ENCODE data around the gene NHS.

Gene NHS

GRCh38 chrX:17546356-17546755 lies 171.4 kb downstream of the NHS start:
- DNase-seq (ENCODE audit: low spot score): no peak
- TF ChIP-seq CTCF (IDR thresholded peaks at IDR 0.05; ENCODE audit: borderline replicate concordance, control extremely low read depth, extremely low read depth, insufficient read depth, missing control alignments): no peak
- in situ Hi-C loops (cut with MboI; ENCODE audit: low sequenced_read_pairs, unreplicated experiment): no loop called here

- DNase-seq (ENCODE audit: low spot score): no peak
- no peak for TF ChIP-seq CTCF (IDR thresholded peaks at IDR 0.05; ENCODE audit: borderline replicate concordance, control extremely low read depth, extremely low read depth, insufficient read depth, missing control alignments)
Observed at GRCh38 chrX:17547658-17548057, 172.7 kb downstream of the NHS start.

GRCh38 chrX:17549107-17549651 lies 174.2 kb downstream of the NHS start:
- no peak for DNase-seq (ENCODE audit: low spot score)
- TF ChIP-seq CTCF (IDR thresholded peaks at IDR 0.05; ENCODE audit: borderline replicate concordance, control extremely low read depth, extremely low read depth, insufficient read depth, missing control alignments): no peak
- in situ Hi-C loops (cut with MboI; ENCODE audit: low sequenced_read_pairs, unreplicated experiment): no loop called here

More at GRCh38 chrX:17547658-17548057, 172.7 kb downstream of the NHS start:
- in situ Hi-C loops (cut with MboI; ENCODE audit: low sequenced_read_pairs, unreplicated experiment): no loop called here

- no peak for DNase-seq (ENCODE audit: low spot score)
- in situ Hi-C loops (cut with MboI; ENCODE audit: low sequenced_read_pairs, unreplicated experiment): no loop called here
- TF ChIP-seq CTCF (IDR thresholded peaks at IDR 0.05; ENCODE audit: borderline replicate concordance, control extremely low read depth, extremely low read depth, insufficient read depth, missing control alignments): no peak
Observed at GRCh38 chrX:17550011-17550410, 175.0 kb downstream of the NHS start.

GRCh38 chrX:17552044-17552650 lies 177.1 kb downstream of the NHS start:
- DNase-seq (ENCODE audit: low spot score): no peak
- in situ Hi-C loops (cut with MboI; ENCODE audit: low sequenced_read_pairs, unreplicated experiment): no loop called here
- no peak for TF ChIP-seq CTCF (IDR thresholded peaks at IDR 0.05; ENCODE audit: borderline replicate concordance, control extremely low read depth, extremely low read depth, insufficient read depth, missing control alignments)

GRCh38 chrX:17553469-17553868 lies 178.5 kb downstream of the NHS start:
- no peak for DNase-seq (ENCODE audit: low spot score)
- in situ Hi-C loops (cut with MboI; ENCODE audit: low sequenced_read_pairs, unreplicated experiment): no loop called here
- TF ChIP-seq CTCF (IDR thresholded peaks at IDR 0.05; ENCODE audit: borderline replicate concordance, control extremely low read depth, extremely low read depth, insufficient read depth, missing control alignments): no peak

All from GM13976 (cell line).